Mesothelial cell of epicardium (in vitro differentiated cells): ENCODE data around the gene NUBP2. TPM values are rescaled to one million over a fixed set of nuclear protein-coding genes. Genes with fewer than 3 reads are reported as not detected.

Experiments
- DNase-seq, 2 experiments: peaks; one replicate each; pipeline ENCODE4 v3.0.0; 2021; ENCODE audit warnings: low spot score in 2 of 2; ENCODE audit not compliant: unreplicated experiment in 2 of 2
- H3K27ac Mint-ChIP-seq: 2 replicates; pipeline ENCODE4 v1.8.0; 2021; ENCODE audit warnings: mixed read lengths
- H3K27me3 Mint-ChIP-seq: 2 replicates; pipeline ENCODE4 v1.8.0; 2021; ENCODE audit warnings: low read depth, mixed read lengths
- H3K36me3 Mint-ChIP-seq: 2 replicates; pipeline ENCODE4 v1.8.0; 2021; ENCODE audit warnings: mixed read lengths
- H3K4me1 Mint-ChIP-seq: 2 replicates; pipeline ENCODE4 v1.8.0; 2021; ENCODE audit warnings: mixed read lengths
- H3K4me3 Mint-ChIP-seq: 2 replicates; pipeline ENCODE4 v1.8.0; 2021; ENCODE audit warnings: mild to moderate bottlenecking, moderate library complexity, mixed read lengths
- H3K9me3 Mint-ChIP-seq: 2 replicates; pipeline ENCODE4 v1.8.0; 2021; ENCODE audit warnings: mixed read lengths
- CTCF ChIP-seq: fragments of 200-600 bp; sonication (generic); IDR thresholded peaks from one replicate; pipeline ENCODE4 v1.5.0; 2021; ENCODE audit warnings: antibody characterized with exemption; ENCODE audit not compliant: unreplicated experiment
- total RNA-seq: library from RNA; stranded (reverse); gene quantifications from 3 replicates; pipeline ENCODE4 v1.2.1, GENCODE V29; 2021

NUBP2 gene
- total RNA-seq, 1 donor from 2014 or later, result 63.6 TPM

GRCh38 chr16:1817276-1817589 lies 34.5 kb downstream of the NUBP2 start:
- Mint-ChIP-seq H3K36me3 (peaks cover 14% of the 10 kb centered on the region), H3K4me3 (no peak overlapping the region), H3K27me3 (no peaks in the 10 kb centered on the region), H3K27ac (no peak overlapping the region), H3K9me3 (no peaks in the 10 kb centered on the region), H3K4me1 (no peaks in the 10 kb centered on the region)
- TF ChIP-seq CTCF, result no peak
- DNase-seq, result no peak

- peaks cover 14% of the 10 kb centered on the region for H3K36me3 Mint-ChIP-seq
- no peaks in the 10 kb centered on the region for H3K27me3 Mint-ChIP-seq
- H3K4me3 Mint-ChIP-seq, result no peak overlapping the region
- no peak overlapping the region for H3K27ac Mint-ChIP-seq
- no peaks in the 10 kb centered on the region for H3K9me3 Mint-ChIP-seq
- TF ChIP-seq CTCF, result no peak
- no peak for DNase-seq
- no peaks in the 10 kb centered on the region for H3K4me1 Mint-ChIP-seq
These were observed 35.0 kb downstream of the NUBP2 start for GRCh38 chr16:1817716-1818115.

- Mint-ChIP-seq H3K36me3 (peaks cover 14% of the 10 kb centered on the region), H3K27me3 (no peaks in the 10 kb centered on the region), H3K4me1 (no peaks in the 10 kb centered on the region)
These were observed 35.6 kb downstream of the NUBP2 start for GRCh38 chr16:1818204-1818872.

GRCh38 chr16:1818873-1819525 lies 36.2 kb downstream of the NUBP2 start:
- H3K9me3 Mint-ChIP-seq, result no peaks in the 10 kb centered on the region
- no peaks in the 10 kb centered on the region for H3K27me3 Mint-ChIP-seq
- H3K4me1 Mint-ChIP-seq, result no peaks in the 10 kb centered on the region
- no peak overlapping the region for H3K4me3 Mint-ChIP-seq
- H3K36me3 Mint-ChIP-seq, result peaks cover 9% of the 10 kb centered on the region
- no peak for TF ChIP-seq CTCF
- DNase-seq, result no peak
- H3K27ac Mint-ChIP-seq, result no peak overlapping the region

More at GRCh38 chr16:1818204-1818872, 35.6 kb downstream of the NUBP2 start:
- no peak for TF ChIP-seq CTCF
- H3K27ac Mint-ChIP-seq, result no peak overlapping the region
- no peaks in the 10 kb centered on the region for H3K9me3 Mint-ChIP-seq
- no peak overlapping the region for H3K4me3 Mint-ChIP-seq
- DNase-seq, result no peak

GRCh38 chr16:1819611-1820010 lies 36.9 kb downstream of the NUBP2 start:
- no peak for DNase-seq
- peaks cover 9% of the 10 kb centered on the region for H3K36me3 Mint-ChIP-seq
- no peaks in the 10 kb centered on the region for H3K9me3 Mint-ChIP-seq
- no peak overlapping the region for H3K4me3 Mint-ChIP-seq
- TF ChIP-seq CTCF, result no peak
- no peak overlapping the region for H3K27ac Mint-ChIP-seq
- H3K27me3 Mint-ChIP-seq, result no peaks in the 10 kb centered on the region
- H3K4me1 Mint-ChIP-seq, result no peaks in the 10 kb centered on the region
